Osteoblast (primary cell): Measurements from ENCODE around the gene MMEL1. TPM values are rescaled to one million over a fixed set of nuclear protein-coding genes. Genes with fewer than 3 reads are reported as not detected.

ENCODE experiments used
- DNase-seq: peaks from one replicate; pipeline ENCODE4 v3.0.0; 2011; ENCODE audit warnings: low spot score, mixed read lengths; ENCODE audit not compliant: insufficient read length; ENCODE audit errors: missing footprints
- H2AFZ ChIP-seq: 2 replicates; pipeline ENCODE4 v1.6.0; 2011; ENCODE audit warnings: mild to moderate bottlenecking, low read length
- H3K27ac ChIP-seq: 2 replicates; pipeline ENCODE4 v1.5.1; 2011; ENCODE audit warnings: mild to moderate bottlenecking, low read depth, low read length, moderate library complexity
- H3K27me3 ChIP-seq: 2 replicates; pipeline ENCODE4 v1.6.0; 2012; ENCODE audit warnings: mild to moderate bottlenecking, control low read depth, inconsistent platforms, low read length, moderate library complexity; ENCODE audit not compliant: insufficient read depth
- H3K36me3 ChIP-seq: 2 replicates; pipeline ENCODE4 v1.5.1; 2011; ENCODE audit warnings: mild to moderate bottlenecking, low read length, control low read depth, moderate library complexity; ENCODE audit not compliant: insufficient read depth
- H3K4me1 ChIP-seq: 2 replicates; pipeline ENCODE4 v1.5.1; 2011; ENCODE audit warnings: mild to moderate bottlenecking, low read length, control low read depth, moderate library complexity; ENCODE audit not compliant: insufficient read depth
- H3K4me2 ChIP-seq: 2 replicates; pipeline ENCODE4 v1.6.0; 2011; ENCODE audit warnings: mild to moderate bottlenecking, low read length; ENCODE audit not compliant: insufficient read depth
- H3K4me3 ChIP-seq: fragments of 200-600 bp; sonication (generic); 3 replicates; pipeline ENCODE4 v1.5.1; 2012; ENCODE audit warnings: mild to moderate bottlenecking, low read length, inconsistent platforms; ENCODE audit not compliant: insufficient read depth
- H3K79me2 ChIP-seq: 2 replicates; pipeline ENCODE4 v1.6.0; 2012; ENCODE audit warnings: mild to moderate bottlenecking, low read length, control low read depth, inconsistent platforms; ENCODE audit not compliant: insufficient read depth
- H3K9me3 ChIP-seq: 2 replicates; pipeline ENCODE4 v1.5.1; 2011; ENCODE audit warnings: low read depth, low read length, control low read depth
- H4K20me1 ChIP-seq: 2 replicates; pipeline ENCODE4 v1.6.0; 2012; ENCODE audit warnings: mild to moderate bottlenecking, low read length, control low read depth; ENCODE audit not compliant: insufficient read depth
- total RNA-seq: library from RNA; depleted of rRNA; stranded (reverse); fragments of >200 nt; gene quantifications from 2 replicates; pipeline ENCODE4 v1.2.3, GENCODE V29; 2012
- TF ChIP-seq, protein P1 (sequence below): IDR thresholded peaks from 2 replicates; pipeline ENCODE4 v1.5.1; 2011; ENCODE audit warnings: mild to moderate bottlenecking, low read depth, low read length, moderate library complexity; ENCODE audit errors: extremely low read depth

MMEL1 gene
- total RNA-seq, 1 donor: under 0.01 TPM

- DNase-seq: peak; percentile 42
- no peak overlapping the region for H3K4me2 ChIP-seq
- H3K27me3 ChIP-seq: no peaks in the 10 kb centered on the region
- no peaks in the 10 kb centered on the region for H4K20me1 ChIP-seq
- no peak overlapping the region for H3K4me3 ChIP-seq
- no peak overlapping the region for H3K27ac ChIP-seq
- peaks cover 6% of the 10 kb centered on the region for H3K4me1 ChIP-seq
- peaks cover 8% of the 10 kb centered on the region for H3K79me2 ChIP-seq
- H2AFZ ChIP-seq: no peak overlapping the region
- TF ChIP-seq, protein P1, sequence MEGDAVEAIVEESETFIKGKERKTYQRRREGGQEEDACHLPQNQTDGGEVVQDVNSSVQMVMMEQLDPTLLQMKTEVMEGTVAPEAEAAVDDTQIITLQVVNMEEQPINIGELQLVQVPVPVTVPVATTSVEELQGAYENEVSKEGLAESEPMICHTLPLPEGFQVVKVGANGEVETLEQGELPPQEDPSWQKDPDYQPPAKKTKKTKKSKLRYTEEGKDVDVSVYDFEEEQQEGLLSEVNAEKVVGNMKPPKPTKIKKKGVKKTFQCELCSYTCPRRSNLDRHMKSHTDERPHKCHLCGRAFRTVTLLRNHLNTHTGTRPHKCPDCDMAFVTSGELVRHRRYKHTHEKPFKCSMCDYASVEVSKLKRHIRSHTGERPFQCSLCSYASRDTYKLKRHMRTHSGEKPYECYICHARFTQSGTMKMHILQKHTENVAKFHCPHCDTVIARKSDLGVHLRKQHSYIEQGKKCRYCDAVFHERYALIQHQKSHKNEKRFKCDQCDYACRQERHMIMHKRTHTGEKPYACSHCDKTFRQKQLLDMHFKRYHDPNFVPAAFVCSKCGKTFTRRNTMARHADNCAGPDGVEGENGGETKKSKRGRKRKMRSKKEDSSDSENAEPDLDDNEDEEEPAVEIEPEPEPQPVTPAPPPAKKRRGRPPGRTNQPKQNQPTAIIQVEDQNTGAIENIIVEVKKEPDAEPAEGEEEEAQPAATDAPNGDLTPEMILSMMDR: no peak
- H3K9me3 ChIP-seq: no peaks in the 10 kb centered on the region
- H3K36me3 ChIP-seq: no peaks in the 10 kb centered on the region
Measured at GRCh38 chr1:2638466-2639115, 5.8 kb upstream of the MMEL1 start.

- TF ChIP-seq, protein P1: no peak
- Histone ChIP-seq H2AFZ (no peak overlapping the region), H3K4me2 (no peak overlapping the region), H3K36me3 (no peaks in the 10 kb centered on the region), H4K20me1 (no peaks in the 10 kb centered on the region), H3K9me3 (no peaks in the 10 kb centered on the region), H3K4me1 (peaks cover 6% of the 10 kb centered on the region), H3K79me2 (peaks cover 7% of the 10 kb centered on the region), H3K4me3 (no peak overlapping the region), H3K27me3 (no peaks in the 10 kb centered on the region), H3K27ac (no peak overlapping the region)
- peak; percentile 81 for DNase-seq
Measured at GRCh38 chr1:2637442-2638145, 4.8 kb upstream of the MMEL1 start.

DNA sequence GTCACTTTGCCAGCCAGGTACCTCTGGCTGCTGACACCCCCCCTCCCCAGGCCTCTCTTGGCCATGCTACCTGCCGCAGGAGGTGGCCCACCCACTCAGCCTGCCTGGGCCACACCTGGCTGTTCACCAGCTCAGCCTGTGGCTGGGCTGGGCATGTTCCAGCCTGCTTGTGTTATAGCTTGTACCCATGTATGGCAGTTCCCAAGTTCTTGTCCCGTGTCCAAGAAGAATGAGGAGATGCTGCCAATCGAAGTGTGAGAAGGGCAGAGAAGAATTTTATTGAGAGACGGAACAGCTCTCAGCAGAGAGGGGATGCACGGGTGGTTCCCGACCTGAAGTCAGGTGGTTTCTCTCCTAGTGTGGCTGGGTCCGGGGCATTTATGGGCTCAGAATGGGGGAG lies 3.9 kb upstream of the MMEL1 start:
- Histone ChIP-seq H4K20me1 (no peaks in the 10 kb centered on the region), H2AFZ (no peak overlapping the region), H3K27ac (no peak overlapping the region), H3K79me2 (no peaks in the 10 kb centered on the region), H3K36me3 (no peaks in the 10 kb centered on the region), H3K4me1 (no peaks in the 10 kb centered on the region), H3K9me3 (no peaks in the 10 kb centered on the region), H3K4me2 (no peak overlapping the region), H3K27me3 (no peaks in the 10 kb centered on the region), H3K4me3 (no peak overlapping the region)
- peak; percentile 30 for DNase-seq
- TF ChIP-seq, protein P1: no peak

DNA sequence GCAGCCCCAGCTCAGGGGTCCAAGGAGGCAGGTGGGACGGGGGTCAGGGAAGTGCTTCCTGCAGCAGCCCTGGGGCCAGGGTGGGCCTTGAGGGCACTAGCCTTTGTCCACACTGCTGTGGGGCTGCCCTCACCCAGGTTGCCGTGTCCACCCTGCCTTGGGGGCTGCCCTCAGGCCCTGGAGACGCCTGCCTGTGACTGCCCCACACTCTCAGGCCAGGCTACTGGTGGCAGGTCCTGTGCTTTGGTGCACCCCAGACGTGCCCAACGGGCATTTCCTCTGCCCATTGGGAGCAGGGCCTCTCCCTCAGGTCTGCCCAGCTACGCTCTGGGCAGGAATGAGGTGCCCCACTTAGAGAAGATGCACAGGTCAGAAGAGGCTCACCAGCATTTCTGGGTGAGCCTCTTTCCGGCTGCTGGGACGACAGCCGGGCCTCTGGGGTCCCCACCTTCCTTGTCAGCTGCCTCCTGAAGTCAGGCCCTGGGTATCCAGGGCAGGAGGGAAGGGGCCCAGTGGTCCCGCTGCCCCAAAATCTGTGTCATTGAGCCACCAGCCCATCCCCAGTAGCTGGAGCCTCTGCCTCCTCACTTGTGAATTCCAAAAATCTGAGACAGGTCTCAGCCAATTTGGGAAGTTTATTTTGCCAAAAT lies 2.7 kb upstream of the MMEL1 start:
- TF ChIP-seq, protein P1: no peak
- H3K79me2 ChIP-seq: no peaks in the 10 kb centered on the region
- no peak overlapping the region for H3K4me2 ChIP-seq
- no peak overlapping the region for H2AFZ ChIP-seq
- H3K4me3 ChIP-seq: no peak overlapping the region
- no peaks in the 10 kb centered on the region for H3K4me1 ChIP-seq
- H3K27me3 ChIP-seq: no peaks in the 10 kb centered on the region
- H3K27ac ChIP-seq: no peak overlapping the region
- H4K20me1 ChIP-seq: no peaks in the 10 kb centered on the region
- H3K9me3 ChIP-seq: no peaks in the 10 kb centered on the region
- DNase-seq: peak; percentile 66
- H3K36me3 ChIP-seq: no peaks in the 10 kb centered on the region
